GM19455 (cell line): ENCODE measurements around the gene EDEM2.
"Not testable (repeated sequence)": the region's sequence is repeated elsewhere in the genome, so short reads cannot be mapped to it uniquely, and the experiment has no call there.

Experiments used
- ATAC-seq: cut with Tn5 transposase; IDR thresholded peaks from one replicate; pipeline ENCODE4 v1.9.1; 2021; ENCODE audit not compliant: unreplicated experiment

The EDEM2 gene

GRCh38 chr20:35088231-35089145, 58.6 kb downstream of the EDEM2 start:
- ATAC-seq, result no peak

GRCh38 chr20:35087791-35088190, 59.3 kb downstream of the EDEM2 start:
- ATAC-seq, result no peak

- ATAC-seq, result no peak
Observed at GRCh38 chr20:35087355-35087754, 59.8 kb downstream of the EDEM2 start.

- ATAC-seq, result no peak
Observed at GRCh38 chr20:35085477-35086225, 61.5 kb downstream of the EDEM2 start.

GRCh38 chr20:35084998-35085397, 62.1 kb downstream of the EDEM2 start:
- no peak for ATAC-seq

GRCh38 chr20:35080348-35080642, 66.8 kb downstream of the EDEM2 start:
- ATAC-seq, result not testable (repeated sequence)

GRCh38 chr20:35079472-35080347, 67.4 kb downstream of the EDEM2 start:
- ATAC-seq, result no peak

- ATAC-seq, result no peak
Observed at GRCh38 chr20:35077872-35078271, 69.3 kb downstream of the EDEM2 start.

GRCh38 chr20:35077341-35077740, 69.8 kb downstream of the EDEM2 start:
- no peak for ATAC-seq

- ATAC-seq, result not testable (repeated sequence)
Observed at GRCh38 chr20:35071436-35072153, 75.5 kb downstream of the EDEM2 start.

- no peak for ATAC-seq
Observed at GRCh38 chr20:35066194-35066593, 80.9 kb downstream of the EDEM2 start.
